GM21717 (cell line): ENCODE data around the gene FBRSL1.

ENCODE experiments used
- ATAC-seq: cut with Tn5 transposase; IDR thresholded peaks from one replicate; pipeline ENCODE4 v1.9.1; 2021; ENCODE audit warnings: mild to moderate bottlenecking, moderate library complexity; ENCODE audit not compliant: unreplicated experiment

The FBRSL1 gene

DNA sequence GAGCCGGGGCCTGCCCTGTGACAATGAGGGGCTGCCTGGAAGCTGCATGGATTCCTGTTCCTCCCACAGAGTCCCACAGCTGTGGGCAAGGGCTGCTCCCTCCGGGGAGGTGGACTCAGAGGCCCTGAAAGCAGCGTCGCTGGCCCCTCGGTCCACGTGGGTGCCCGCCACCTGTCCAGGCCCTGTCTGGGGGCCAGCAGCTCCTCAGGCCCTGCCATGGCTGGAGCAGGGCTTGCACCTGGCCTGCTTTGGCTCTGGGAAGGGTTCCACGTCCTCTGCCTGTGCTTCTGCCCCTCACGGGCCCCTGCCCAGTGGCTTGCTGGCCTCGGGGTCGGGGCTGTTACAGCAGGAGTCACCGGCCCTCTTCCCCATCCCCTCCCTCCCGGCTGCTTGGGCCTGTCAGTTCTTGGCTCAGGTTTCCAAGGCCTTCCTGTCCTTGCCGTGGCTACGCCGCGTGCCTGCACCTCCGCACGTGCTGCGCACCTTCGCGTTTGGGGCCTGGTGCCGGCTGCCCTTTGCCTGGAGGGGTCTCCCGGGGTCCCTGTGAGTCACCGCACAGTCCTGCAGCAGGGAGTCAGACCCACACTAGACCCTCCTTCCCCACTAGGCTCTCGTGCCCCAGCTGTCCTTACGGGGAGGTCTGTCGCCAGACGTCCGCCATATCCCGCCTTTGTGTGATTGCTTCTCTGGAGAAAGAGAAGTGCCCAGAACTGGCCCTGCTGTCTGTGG is 5.8 kb downstream of the FBRSL1 start:
- ATAC-seq: no peak

DNA sequence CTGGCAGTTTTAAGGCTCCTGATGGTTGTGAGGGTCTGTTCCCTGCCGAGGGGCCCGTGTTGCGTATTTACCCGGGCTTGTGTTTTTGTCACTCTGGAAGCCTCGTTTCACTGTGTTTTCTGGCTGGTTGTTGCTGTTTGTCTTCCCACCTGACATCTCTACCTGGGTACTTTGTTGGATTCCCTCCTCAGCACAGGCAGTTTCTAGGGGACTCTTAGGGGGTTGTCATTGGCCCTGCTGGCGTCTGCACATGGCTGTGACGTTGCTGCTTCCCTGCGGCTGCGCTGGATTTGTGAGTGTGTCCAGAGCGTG is 6.4 kb downstream of the FBRSL1 start:
- no peak for ATAC-seq

GRCh38 chr12:132496710-132497109 is 6.8 kb downstream of the FBRSL1 start:
- no peak for ATAC-seq

- no peak for ATAC-seq
Measured at GRCh38 chr12:132497514-132498405, 7.8 kb downstream of the FBRSL1 start.

DNA sequence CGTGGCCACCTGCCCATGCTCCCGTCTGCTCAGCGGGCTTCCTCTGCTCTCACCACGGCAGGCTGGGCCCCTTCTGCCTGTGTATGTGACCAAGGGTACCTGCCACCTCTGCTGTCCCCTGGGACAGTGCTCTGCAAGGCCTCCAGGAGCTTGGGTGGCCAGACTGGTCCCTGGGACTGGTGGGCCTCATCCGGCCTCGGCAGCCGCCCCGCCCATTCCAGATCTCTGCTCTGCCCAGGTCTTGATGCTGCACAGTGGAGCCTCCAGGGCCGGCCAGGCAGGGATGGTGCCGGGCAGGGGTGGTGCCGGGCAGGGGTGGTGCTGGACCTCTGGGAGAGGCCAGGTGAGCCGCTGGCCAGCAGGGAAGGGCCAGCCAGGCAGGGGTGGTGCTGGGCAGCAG is 9.0 kb downstream of the FBRSL1 start:
- ATAC-seq: no peak

- ATAC-seq: no peak
Measured at GRCh38 chr12:132500142-132500855, 10.3 kb downstream of the FBRSL1 start.

DNA sequence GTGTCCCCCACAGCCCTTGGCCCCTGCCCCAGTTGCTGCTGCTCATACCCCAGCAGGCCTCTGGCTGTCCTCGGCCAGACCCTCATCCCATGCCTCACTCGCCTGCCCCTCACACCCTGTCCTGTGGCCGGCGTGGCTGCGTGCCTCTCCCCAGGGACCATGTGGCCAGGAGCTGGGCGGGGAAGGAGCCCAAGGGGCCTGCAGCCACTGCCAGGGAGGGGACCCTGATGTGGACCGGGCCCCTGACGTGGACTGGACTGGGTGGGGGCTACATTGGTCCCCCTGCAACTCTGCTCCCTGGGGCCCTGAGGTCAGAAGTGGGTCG is 10.9 kb downstream of the FBRSL1 start:
- no peak for ATAC-seq

DNA sequence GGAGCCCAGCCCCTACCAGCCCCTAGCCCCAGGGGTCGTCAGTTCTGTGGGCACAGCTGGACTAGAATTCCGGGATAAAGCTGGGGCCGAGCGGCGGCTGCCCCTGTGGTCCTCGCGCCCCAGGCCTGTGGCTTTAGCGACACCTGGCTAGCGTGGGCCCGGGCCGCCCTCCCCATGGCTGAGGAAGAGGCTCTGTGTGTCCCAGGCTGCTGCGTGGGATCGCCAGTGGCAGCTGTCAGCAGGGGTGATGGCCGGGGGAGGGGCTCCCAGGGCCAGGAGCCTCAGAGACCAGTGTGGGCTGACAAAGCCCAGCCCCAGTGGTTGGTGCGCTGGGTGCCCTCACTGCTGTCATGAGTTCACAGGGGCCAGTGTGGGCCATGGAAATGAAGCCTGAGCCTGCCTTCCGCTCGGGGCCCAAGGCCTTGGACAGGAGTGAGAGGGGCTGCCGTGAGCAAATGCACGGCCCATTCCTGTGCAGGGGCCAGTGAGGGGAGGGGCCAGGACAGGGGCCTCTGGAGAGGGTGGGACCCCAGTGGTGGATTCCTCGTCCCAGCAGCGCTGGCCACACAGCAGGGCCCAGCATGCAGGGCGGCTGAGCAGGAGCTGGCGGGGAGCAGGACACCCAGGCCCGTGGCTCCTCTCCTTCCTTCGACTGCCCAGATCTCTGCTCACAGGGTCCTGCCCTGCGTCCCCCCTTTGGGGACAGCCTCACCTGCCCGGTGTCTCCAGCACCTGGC is 11.4 kb downstream of the FBRSL1 start:
- ATAC-seq: no peak

DNA sequence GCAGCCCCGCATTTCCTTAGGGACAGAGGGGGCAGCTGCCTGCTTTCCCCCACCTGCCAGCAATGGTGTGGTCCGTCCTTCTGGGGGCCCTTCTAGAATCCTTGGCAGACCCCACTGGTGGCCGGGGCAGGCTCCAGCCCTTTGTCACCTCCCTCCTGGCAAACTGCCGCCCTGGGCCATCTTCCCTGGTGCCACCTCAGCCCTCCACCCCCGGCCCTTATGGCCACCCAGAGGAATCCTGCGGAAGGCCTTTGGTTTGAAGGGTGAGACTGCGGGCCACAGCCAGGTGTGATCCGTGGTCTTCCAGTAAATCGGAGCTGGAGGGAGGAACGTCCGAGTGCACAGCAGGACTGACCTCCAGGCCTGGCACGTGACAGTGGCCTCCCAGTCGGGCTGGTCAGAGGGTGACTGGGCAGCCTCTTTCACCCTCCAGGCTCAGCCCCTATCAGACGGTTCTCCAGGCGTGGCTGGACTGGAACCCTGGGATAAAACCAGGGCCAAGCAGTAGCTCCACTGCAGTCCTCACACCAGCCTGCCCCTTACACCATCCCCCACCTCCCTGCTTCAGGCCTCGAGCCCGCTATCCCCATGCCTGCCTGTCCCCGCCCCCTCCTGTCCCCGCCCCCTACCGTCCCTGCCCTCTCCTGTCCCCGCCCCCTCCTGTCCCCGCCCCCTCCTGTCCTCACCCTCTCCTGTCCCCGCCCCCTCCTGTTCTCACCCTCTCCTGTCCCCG is 12.4 kb downstream of the FBRSL1 start:
- ATAC-seq: no peak

- ATAC-seq: no peak
Measured at GRCh38 chr12:132502882-132503193, 12.9 kb downstream of the FBRSL1 start.

DNA sequence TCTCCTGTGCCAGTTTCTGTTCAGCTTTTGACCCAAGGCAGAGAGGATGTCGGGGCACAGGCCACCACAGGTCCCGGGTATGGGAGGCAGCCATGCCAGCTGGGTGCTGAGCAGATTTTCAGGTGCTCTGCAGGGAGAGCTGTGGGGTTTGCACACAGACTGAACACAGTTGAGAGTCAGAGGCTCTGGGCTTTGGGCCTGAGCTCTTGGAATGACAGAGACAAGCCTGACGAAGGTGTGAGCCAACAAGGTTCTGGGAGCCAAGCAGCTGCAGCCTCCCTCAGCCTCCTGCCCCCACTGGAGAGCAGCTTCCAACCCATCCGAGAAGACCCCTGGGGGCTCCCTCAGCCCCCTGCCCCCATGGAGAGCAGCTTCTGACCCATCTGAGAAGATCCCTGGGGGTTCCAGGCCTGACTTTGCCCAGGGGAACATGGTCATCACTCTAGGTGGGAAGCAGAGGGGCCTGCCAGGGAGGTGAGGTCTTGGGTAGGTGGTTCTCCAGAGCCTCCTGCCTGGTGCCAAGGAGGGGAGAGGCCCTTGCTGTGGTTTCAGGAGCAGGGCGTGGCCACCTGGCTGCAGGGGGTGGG is 13.8 kb downstream of the FBRSL1 start:
- no peak for ATAC-seq

- ATAC-seq: no peak
Measured at GRCh38 chr12:132505105-132505851, 15.3 kb downstream of the FBRSL1 start.

GRCh38 chr12:132505852-132506219 is 15.9 kb downstream of the FBRSL1 start:
- no peak for ATAC-seq

DNA sequence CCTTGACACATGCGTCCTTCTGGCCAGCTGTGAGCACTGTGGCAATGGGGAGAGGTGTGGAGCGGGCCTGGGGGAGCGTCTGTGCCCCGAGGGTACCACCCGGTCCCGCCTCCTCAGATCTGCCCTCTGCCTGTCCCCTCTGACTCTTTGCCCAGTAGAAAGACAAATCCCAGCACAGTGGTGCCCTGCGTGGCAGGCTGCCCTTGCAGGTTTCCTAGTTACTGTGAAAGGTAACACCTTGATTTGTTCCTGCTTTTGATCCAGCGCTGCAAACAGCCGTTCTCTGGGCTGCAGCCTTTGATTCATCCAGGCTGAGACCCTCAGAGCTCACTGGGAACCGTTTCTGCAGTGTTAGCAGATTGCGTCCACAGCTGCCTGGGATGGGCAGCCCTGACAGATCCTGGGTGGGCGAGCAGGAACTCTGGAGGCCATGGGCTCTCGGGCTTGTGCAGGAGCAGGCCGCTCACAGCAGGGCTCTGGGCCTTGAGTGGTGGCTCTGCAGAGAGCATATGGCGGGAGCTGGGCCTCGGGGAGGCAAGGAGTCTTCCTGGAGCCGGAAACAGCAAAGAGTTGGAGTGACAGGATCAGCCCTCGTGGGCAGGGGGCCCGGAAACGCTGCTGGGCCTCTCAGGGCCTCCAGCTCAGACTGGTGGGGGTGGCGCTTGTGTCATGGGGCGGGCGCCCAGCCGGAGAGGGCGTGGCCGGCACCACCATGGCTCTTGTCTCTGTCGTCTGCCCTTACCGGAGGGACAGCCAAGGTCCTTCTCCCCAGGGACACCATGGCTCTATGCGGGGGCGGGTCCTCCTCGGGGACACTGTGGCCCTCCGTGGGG is 16.6 kb downstream of the FBRSL1 start:
- peak; percentile 66 for ATAC-seq

DNA sequence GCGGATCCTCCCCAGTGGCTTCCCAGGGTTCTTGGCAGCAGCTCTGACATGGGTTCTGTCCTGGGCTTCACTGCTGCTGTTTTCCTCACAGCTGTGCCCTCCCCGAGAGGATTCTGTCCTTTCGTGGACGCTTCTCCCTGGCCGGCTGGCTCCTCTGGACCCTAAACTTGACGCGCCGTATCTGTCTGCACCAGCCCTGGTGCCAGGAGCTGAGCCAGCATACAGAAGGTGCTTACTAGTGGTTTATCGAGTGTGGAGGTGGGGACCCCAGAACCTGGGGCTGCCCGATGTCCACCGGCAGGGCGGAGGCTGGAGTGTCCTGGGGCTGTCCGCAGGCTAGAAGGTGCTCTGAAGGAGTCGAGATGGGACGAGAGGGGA is 17.2 kb downstream of the FBRSL1 start:
- no peak for ATAC-seq

DNA sequence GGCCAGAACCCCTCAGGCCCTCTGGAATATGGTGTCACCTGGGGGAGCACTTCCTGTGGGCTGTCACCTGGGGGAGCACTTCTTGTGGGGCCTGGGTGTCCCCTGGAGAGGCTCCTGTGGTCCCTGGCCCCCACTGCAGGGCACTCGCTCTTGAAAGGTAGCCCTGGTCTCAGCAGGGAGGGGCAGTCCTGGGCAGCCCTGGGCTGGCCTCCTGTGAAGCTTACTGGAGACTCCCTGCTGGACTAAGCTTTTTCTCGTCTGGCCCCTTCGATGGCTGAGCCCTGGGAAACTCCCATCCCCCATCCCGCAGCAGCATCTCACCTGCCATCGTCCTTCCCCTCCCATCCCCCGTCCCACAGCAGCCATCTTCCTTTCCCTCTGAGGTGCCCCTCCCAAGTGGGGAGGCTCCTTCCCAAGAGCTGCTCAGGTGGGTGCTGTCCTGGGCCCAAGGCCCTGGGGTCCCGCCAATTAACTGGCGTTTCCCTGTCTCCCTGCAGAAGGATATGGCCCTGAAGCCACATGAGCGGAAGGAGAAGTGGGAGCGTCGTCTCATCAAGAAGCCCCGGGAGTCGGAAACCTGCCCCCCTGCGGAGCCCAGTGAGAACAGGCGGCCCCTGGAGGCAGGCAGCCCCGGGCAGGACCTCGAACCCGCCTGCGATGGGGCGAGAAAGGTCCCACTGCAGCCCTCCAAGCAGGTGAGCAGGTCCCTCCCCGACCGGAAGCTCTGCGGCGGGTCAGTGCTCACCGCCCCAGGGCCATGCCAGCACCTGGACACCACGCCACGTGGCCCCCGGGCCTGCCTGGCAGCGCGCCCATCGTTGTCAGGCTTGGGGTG is 17.9 kb downstream of the FBRSL1 start:
- no peak for ATAC-seq

GRCh38 chr12:132508491-132508740 is 18.5 kb downstream of the FBRSL1 start:
- no peak for ATAC-seq
